ENCODE measurements around the gene NFKBIE. TPM values are rescaled to one million over a fixed set of nuclear protein-coding genes. Genes with fewer than 3 reads are reported as not detected.
A peak's percentile ranks its signal among the peaks of the same experiment; 100 is the strongest.

NFKBIE gene
- total RNA-seq, 2 experiments from 2014 or later: 24.5 to 37.7 TPM

DNA sequence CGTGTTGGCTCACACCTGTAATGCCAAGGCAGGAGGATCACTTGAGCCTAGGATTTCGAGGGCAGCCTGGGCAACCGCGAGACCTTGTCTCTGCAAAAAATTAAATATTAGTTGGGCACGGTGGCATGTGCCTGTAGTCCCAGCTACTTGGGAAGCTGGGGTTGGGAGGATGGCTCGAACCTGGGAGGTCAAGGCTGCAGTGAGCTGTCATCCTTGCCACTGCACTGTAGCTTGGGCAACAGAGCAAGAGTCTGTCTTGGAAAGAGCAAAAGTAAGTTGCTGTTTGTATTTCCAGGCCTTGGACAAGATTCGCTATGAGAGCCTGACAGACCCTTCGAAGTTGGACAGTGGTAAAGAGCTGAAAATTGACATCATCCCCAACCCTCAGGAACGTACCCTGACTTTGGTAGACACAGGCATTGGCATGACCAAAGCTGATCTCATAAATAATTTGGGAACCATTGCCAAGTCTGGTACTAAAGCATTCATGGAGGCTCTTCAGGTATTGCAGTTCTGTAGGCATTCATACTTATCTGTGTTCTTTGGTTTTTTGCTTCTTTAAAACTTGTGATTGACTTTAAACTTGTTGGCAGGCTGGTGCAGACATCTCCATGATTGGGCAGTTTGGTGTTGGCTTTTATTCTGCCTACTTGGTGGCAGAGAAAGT, 16.1 kb downstream of the NFKBIE start:
- CTCF ChIA-PET: interaction anchor here (2.0 to 5.1 kb wide), 4 partner anchors 8 to 76 kb away, joined by 8 to 60 read pairs (median 36); partner anchors contain the start of genes NFKBIE and SLC35B2
- DNase-seq (no peak), ATAC-seq (no peak)
- Mint-ChIP-seq H3K27me3 (no peaks in the 10 kb centered on the region), H3K4me3 (peak overlapping the region; percentile 99), H3K27ac (peak overlapping the region; percentile 99), H3K4me1 (peaks cover 71% of the 10 kb centered on the region), H3K36me3 (peaks cover 68% of the 10 kb centered on the region), H3K9me3 (ENCODE audit: low read depth) (no peaks in the 10 kb centered on the region)

DNA sequence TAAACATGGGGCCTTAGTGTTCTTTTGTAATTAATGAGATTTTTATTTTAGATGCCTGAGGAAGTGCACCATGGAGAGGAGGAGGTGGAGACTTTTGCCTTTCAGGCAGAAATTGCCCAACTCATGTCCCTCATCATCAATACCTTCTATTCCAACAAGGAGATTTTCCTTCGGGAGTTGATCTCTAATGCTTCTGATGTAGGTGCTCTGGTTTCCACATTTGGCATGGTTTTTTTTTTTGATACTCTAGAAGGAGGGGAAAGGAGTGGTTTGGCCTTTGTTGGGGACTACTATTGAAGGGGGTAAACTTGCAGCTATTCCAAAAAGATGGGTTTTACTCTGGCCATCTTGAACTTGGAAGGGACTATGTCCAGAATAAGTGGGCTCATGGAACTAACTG, 16.8 kb downstream of the NFKBIE start:
- CTCF ChIA-PET: interaction anchor here (2.0 to 5.1 kb wide), 5 partner anchors 8 to 76 kb away, joined by 8 to 60 read pairs (median 16); partner anchors contain the start of genes NFKBIE and SLC35B2
- DNase-seq: no peak
- H3K27ac Mint-ChIP-seq: peak overlapping the region; percentile 99
- H3K4me3 Mint-ChIP-seq: peak overlapping the region; percentile 99
- H3K36me3 Mint-ChIP-seq: peaks cover 63% of the 10 kb centered on the region
- no peak for ATAC-seq
- no peaks in the 10 kb centered on the region for H3K9me3 Mint-ChIP-seq (ENCODE audit: low read depth)
- peaks cover 66% of the 10 kb centered on the region for H3K4me1 Mint-ChIP-seq
- no peaks in the 10 kb centered on the region for H3K27me3 Mint-ChIP-seq

DNA sequence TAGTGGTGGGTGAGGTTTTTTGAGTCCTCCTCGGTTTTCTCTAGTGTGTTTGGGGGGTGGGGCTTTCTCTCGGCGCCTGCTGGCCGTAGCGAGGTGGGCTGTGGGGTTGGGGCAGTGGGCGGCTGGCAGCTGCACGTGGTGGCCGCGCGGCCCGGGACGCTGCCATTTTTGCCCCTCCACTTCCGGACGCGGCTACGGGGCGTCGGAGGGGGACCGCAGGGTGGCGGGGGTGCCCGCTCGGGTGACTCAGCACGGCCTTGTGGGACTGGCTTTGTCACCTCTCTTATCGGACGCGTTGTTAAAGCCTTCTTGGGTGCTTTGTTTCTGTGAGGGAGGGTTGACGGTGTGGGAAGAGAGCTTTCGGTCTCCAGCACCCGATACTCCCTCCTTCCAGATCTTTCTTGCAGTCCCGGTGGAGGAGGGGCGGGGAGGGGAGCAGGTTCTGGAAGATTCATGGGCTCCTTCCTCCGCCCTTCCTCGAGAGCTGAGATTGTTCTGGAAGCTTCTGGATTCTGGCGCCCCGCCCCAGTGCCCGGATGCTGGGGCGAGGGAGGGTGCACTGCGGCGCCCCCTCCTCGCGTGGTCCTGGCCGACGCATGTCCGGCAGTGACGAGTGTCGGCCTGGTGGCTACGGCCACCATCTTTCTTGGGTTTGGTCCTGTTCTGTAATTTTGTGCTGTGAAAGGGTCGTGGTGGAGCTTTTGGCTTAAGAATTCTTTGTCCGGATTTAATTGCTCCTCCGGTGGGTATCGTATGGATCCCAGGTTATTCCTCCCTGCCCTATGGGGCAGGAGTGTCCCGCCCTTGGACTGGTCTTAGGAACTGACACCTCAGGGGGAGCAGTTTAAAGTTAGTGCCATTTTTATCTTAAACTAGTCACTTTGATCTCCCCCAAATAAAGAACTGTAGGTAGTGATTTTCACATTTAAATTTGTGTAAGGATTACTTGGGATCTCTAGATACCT, 17.7 kb downstream of the NFKBIE start:
- ATAC-seq (peak; percentile 47), DNase-seq (peak; percentile 92)
- CTCF ChIA-PET: interaction anchor here (0.9 to 5.1 kb wide), 13 partner anchors 9 to 478 kb away, joined by 3 to 60 read pairs (median 6); partner anchors contain the start of genes AARS2, NFKBIE, SLC29A1 and SLC35B2
- H3K4me1 Mint-ChIP-seq: peaks cover 57% of the 10 kb centered on the region
- H3K4me3 Mint-ChIP-seq: peak overlapping the region; percentile 99
- peaks cover 54% of the 10 kb centered on the region for H3K36me3 Mint-ChIP-seq
- H3K27ac Mint-ChIP-seq: peak overlapping the region; percentile 99
- no peaks in the 10 kb centered on the region for H3K27me3 Mint-ChIP-seq
- no peaks in the 10 kb centered on the region for H3K9me3 Mint-ChIP-seq (ENCODE audit: low read depth)

DNA sequence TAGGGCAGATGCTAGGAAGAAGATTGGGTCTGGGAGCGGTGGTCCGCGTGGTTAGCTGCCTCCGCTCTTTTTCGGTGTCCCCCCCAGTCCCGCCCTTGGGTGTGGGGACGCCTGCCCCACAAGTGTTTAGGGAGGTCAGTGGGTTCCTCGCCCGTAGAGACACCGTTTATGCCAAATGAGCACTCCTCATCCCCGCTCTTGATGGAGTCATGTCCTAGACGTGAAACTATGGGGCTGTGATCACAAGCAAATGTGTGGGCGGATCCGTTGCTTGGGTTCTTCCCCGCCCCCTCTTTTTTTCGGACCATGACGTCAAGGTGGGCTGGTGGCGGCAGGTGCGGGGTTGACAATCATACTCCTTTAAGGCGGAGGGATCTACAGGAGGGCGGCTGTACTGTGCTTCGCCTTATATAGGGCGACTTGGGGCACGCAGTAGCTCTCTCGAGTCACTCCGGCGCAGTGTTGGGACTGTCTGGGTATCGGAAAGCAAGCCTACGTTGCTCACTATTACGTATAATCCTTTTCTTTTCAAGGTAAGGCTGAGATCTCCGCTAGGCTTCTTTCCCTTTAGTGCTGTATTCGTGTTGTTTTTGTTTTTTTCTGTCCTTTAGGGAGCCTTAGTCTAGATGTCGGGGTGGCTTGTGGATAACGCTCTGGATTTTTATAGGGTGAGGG, 18.6 kb downstream of the NFKBIE start, which contains the start of gene HSP90AB1:
HSP90AB1 (plus strand) TSS at position 439 of the 675 bp plus-strand sequence. CDS start 1,529 bp downstream, outside the sequence.
- peaks cover 52% of the 10 kb centered on the region for H3K4me1 Mint-ChIP-seq

DNA sequence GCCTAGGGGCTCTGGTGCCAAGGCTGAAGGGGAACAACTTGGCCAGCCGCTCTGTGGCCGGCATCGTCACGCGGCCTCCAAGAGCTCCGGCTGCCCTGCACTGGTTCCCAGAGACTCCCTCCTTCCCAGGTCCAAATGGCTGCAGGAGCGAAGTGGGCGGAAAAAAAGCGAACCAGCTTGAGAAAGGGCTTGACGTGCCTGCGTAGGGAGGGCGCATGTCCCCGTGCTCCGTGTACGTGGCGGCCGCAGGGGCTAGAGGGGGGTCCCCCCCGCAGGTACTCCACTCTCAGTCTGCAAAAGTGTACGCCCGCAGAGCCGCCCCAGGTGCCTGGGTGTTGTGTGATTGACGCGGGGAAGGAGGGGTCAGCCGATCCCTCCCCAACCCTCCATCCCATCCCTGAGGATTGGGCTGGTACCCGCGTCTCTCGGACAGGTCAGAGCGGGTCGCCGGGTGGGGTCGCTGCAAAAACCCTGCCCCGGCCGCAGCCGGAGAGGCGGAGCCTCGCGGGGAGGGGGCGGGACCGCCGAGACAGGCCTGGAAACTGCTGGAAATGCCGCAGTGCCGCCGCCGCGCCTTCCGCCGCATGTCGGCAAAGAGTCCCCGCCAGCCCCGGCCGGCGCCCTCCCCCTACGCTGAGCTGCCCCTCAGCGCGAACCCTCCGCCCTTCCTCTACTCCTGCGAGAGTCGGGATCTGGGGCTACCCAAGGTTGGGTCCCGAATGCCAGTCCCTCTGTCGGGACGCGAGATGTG, 19.3 kb downstream of the NFKBIE start:
- CTCF ChIA-PET: interaction anchor here (1.0 to 5.1 kb wide), 11 partner anchors 10 to 476 kb away, joined by 3 to 60 read pairs (median 10); partner anchors contain the start of genes AARS2, NFKBIE, SLC29A1 and SLC35B2
- ATAC-seq (peak; percentile 41), DNase-seq (peak; percentile 88)
- Mint-ChIP-seq H3K9me3 (ENCODE audit: low read depth) (no peaks in the 10 kb centered on the region), H3K4me3 (peak overlapping the region; percentile 99), H3K4me1 (peaks cover 45% of the 10 kb centered on the region), H3K27me3 (no peaks in the 10 kb centered on the region), H3K27ac (peak overlapping the region; percentile 99), H3K36me3 (peaks cover 41% of the 10 kb centered on the region)

More for the DNA sequence above, 18.6 kb downstream of the NFKBIE start, which contains the start of gene HSP90AB1:
- peak; percentile 82 for ATAC-seq
- DNase-seq: peak; percentile 98
- CTCF ChIA-PET: interaction anchor here (1.0 to 5.1 kb wide), 11 partner anchors 10 to 477 kb away, joined by 3 to 60 read pairs (median 6); partner anchors contain the start of genes AARS2, NFKBIE, SLC29A1 and SLC35B2
- Mint-ChIP-seq H3K27ac (peak within 1 kb of the TSS; percentile 99), H3K9me3 (ENCODE audit: low read depth) (no peaks in the 10 kb centered on the region), H3K27me3 (no peaks in the 10 kb centered on the region), H3K4me3 (peak within 1 kb of the TSS; percentile 99), H3K36me3 (peaks cover 47% of the 10 kb centered on the region)

DNA sequence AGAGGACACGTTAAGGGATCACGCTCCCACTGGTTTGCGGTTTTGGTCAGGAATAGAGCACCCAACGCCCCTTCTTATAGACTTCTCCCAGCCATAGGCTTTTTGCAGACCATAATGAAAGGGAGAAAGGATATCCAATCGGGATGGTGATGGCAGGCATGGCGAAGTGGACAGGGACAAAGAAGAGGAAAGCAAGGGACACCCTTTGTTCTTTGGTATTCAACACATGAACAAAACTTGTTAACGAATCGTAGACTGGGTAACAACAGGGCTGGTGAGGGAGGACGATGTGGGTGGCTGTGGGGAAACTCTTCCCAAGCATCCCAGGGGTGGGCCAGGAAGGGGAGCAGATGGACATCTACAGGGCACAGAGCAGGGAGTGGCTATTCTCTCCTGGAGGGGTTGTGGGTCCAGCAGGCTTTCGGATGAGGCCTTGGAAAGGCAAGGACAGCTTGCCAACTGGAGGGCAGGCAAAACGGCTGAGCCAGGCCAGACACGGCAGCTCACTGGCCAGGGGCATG, 19.9 kb downstream of the NFKBIE start:
- H3K36me3 Mint-ChIP-seq: peaks cover 35% of the 10 kb centered on the region
- H3K4me1 Mint-ChIP-seq: peaks cover 39% of the 10 kb centered on the region
- no peaks in the 10 kb centered on the region for H3K9me3 Mint-ChIP-seq (ENCODE audit: low read depth)
- no peak for ATAC-seq
- H3K27ac Mint-ChIP-seq: peak overlapping the region; percentile 99
- H3K4me3 Mint-ChIP-seq: peak overlapping the region; percentile 99
- CTCF ChIA-PET: interaction anchor here (0.7 to 5.1 kb wide), 5 partner anchors 10 to 67 kb away, joined by 3 to 60 read pairs (median 12); partner anchors contain the start of genes AARS2 and SLC35B2
- no peaks in the 10 kb centered on the region for H3K27me3 Mint-ChIP-seq
- DNase-seq: no peak

DNA sequence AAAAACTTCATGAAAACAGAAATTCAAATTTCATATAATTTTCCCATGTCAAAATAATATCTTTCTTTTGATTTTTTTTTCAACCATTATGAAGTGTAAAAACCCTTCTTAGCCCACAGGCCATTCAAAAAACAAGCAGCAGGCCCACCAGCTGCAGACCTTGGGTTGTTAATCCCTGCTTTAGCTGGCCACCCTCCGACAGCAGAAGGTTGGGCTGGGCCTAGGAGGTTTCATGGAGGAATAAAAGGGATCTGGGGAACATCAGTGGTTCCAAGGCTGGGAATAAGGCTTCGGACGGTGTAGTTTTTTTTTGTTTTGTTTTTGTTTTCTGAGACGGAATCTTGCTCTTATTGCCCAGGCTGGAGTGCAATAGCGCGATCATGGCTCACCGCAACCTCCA, 22.0 kb downstream of the NFKBIE start:
- Mint-ChIP-seq H3K27ac (no peak overlapping the region), H3K36me3 (peaks cover 14% of the 10 kb centered on the region), H3K4me3 (no peak overlapping the region), H3K9me3 (ENCODE audit: low read depth) (no peaks in the 10 kb centered on the region), H3K4me1 (peaks cover 20% of the 10 kb centered on the region), H3K27me3 (no peaks in the 10 kb centered on the region)
- ATAC-seq: no peak
- no peak for DNase-seq
- CTCF ChIA-PET: interaction anchor here (0.8 to 2.0 kb wide), 2 partner anchors 8 to 13 kb away, joined by 3 to 6 read pairs; partner anchors contain the start of gene SLC35B2

DNA sequence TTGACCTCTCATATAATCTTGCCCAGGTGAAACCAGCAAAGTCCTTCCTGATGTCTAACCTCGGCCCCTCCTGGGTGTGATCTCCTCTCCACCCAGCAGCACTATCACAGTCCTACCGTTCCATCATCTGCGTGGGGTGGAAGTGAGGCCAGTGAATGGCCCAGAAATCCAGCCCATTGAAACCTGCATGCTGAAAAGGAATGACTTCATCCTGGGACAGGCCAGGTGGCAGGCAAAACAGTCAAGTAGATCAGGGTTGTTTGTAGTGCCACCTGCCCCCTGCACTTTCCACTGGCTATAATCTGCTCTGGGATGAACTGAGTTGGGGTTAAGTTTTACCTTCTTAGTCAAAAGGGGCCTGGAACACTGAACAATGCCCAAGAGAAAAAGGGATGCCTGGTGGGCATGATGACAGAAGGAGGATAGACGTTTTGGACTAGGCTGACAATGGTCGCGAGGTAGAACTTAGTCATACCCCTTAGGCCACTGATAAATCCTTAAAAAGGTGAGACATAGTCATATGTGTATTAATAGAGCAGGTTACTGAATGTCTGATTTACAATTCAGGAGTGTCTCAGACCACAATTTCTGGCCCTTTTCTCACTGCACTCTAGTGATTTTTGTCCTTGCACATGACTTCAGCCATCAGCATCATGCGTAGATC, 26.5 kb downstream of the NFKBIE start:
- Mint-ChIP-seq H3K27ac (no peak overlapping the region), H3K4me3 (peak overlapping the region; percentile 13), H3K27me3 (no peaks in the 10 kb centered on the region), H3K36me3 (no peaks in the 10 kb centered on the region), H3K4me1 (peaks cover 21% of the 10 kb centered on the region), H3K9me3 (ENCODE audit: low read depth) (no peaks in the 10 kb centered on the region)
- CTCF ChIA-PET: interaction anchor here (0.9 to 7.6 kb wide), 7 partner anchors 8 to 464 kb away, joined by 3 to 88 read pairs (median 4); partner anchors contain the start of genes HSP90AB1 and SLC29A1
- ATAC-seq (no peak), DNase-seq (no peak)

DNA sequence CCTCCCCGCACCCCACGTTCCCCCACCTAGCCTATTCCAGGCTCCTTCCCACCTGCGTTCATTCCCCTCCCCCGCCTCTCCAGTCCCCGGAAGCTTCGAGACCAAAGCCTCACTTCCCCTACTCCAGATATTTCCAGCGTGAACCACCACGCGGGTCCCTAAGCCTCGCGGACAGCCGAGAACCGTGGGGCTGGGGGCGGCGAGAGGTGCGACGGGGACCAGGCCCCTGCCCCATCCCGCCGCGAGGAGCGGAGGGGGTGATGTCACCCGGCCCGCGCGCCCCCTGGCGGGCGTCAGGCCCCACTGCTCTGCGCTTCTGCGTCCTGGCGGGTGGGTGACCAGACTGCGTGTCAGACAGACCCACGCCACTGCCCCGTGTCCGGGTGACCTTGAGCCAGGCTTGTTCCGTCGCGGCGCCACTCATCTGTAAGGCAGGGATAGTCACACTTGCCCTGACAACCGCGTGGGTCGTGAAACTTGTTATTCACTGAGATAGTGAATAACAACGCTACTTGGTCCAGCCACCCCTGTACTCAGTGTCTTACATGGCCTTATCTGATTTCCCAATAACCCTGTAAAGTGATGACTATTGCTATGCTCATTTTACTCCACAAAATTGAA, 27.4 kb downstream of the NFKBIE start:
- H3K36me3 Mint-ChIP-seq: peaks cover 3% of the 10 kb centered on the region
- peaks cover 26% of the 10 kb centered on the region for H3K4me1 Mint-ChIP-seq
- peak overlapping the region; percentile 84 for H3K4me3 Mint-ChIP-seq
- CTCF ChIA-PET: interaction anchor here (0.8 to 7.6 kb wide), 19 partner anchors 8 to 601 kb away, joined by 3 to 88 read pairs (median 5); partner anchors contain the start of genes HSP90AB1, SLC29A1 and SLC35B2
- peak overlapping the region; percentile 96 for H3K27ac Mint-ChIP-seq
- peak; percentile 85 for DNase-seq
- H3K27me3 Mint-ChIP-seq: no peaks in the 10 kb centered on the region
- ATAC-seq: peak; percentile 94
- H3K9me3 Mint-ChIP-seq (ENCODE audit: low read depth): no peaks in the 10 kb centered on the region

DNA sequence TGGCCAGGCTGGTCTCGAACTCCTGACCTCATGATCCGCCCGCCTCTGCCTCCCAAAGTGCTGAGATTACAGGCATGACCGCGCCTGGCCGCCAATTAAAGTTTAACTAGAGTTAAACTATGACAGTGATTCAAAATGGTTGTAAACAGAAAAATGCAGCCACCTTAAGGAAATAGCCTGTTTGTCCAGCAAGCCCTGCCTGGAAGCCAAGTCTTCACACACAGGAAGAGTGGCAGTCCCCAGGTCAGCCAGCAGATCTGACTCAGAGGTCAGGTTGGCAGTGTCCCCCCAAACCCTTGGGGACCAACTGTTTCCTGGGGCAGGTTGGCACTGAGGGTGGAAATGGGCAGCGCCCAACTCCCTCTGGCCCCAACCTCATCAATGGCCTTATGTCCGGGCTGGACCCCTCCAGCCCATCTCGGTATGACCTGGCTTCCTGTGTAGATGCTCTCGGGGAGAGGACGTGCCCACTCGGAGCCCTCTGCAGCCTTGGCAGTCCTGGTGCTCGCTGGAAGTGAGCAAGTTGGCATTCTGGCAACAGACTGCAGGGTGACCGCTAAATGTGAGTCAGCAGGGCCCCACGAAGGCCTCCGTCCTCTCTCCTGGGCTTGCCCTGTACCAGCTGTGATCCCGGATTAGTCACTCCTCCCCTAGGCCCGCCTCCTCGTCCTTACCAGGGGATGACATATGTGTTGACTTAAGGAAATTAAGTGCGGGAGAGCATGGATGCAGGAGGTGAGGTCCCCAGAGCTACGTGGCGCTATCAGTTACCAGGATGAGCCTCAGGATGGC, 28.1 kb downstream of the NFKBIE start:
- H3K4me3 Mint-ChIP-seq: peak overlapping the region; percentile 84
- H3K4me1 Mint-ChIP-seq: peaks cover 26% of the 10 kb centered on the region
- H3K27me3 Mint-ChIP-seq: no peaks in the 10 kb centered on the region
- CTCF ChIA-PET: interaction anchor here (0.8 to 7.6 kb wide), 20 partner anchors 9 to 600 kb away, joined by 3 to 88 read pairs (median 5); partner anchors contain the start of genes HSP90AB1, SLC29A1 and SLC35B2
- DNase-seq (peak; percentile 85), ATAC-seq (peak; percentile 89)
- H3K27ac Mint-ChIP-seq: peak overlapping the region; percentile 96
- H3K9me3 Mint-ChIP-seq (ENCODE audit: low read depth): no peaks in the 10 kb centered on the region
- peaks cover 3% of the 10 kb centered on the region for H3K36me3 Mint-ChIP-seq
